Measurements from ENCODE around the gene GTF2F1.

GTF2F1 gene

DNA sequence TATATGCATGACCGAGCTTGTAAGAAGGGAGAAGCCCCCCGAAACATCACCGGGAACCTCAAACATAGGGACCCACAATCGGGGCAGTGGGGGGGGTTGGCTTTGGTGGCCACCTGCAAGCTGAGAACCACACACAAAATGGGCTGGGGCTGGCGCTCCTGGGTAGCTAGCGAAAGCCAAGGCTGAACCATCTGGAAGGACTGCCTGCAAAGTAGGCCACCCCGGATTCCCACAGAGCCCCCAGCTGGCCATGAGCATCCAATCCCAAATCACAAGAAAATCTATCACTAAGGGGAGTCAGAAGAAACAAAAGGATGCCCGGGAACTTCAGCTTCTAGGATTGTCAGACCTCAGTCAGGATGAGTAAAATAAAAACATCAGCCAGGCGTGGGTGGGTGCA, 14.5 kb downstream of the GTF2F1 start:
- POLR2A ChIA-PET = interaction anchor here (1.8 kb wide), 1 partner anchor 15 kb away, joined by 7 read pairs; the partner anchor contains the start of gene GTF2F1
- DNase-seq (ENCODE audit: extremely low spot score) = no peak
- CTCF ChIA-PET = no interaction called here
- TF ChIP-seq SP1 (IDR thresholded peaks at IDR 0.05) (no peak), HDGF (IDR thresholded peaks at IDR 0.05; ENCODE audit: borderline replicate concordance) (no peak), ELF4 (IDR thresholded peaks at IDR 0.05) (no peak), TARDBP (IDR thresholded peaks at IDR 0.05) (no peak), FOXA1 (IDR thresholded peaks at IDR 0.05) (no peak), LEF1 (IDR thresholded peaks at IDR 0.05; ENCODE audit: borderline replicate concordance) (no peak), CTBP1 (IDR thresholded peaks at IDR 0.05; ENCODE audit: borderline replicate concordance) (no peak), ZNF384 (IDR thresholded peaks at IDR 0.05) (no peak), NFRKB (IDR thresholded peaks at IDR 0.05) (no peak)

DNA sequence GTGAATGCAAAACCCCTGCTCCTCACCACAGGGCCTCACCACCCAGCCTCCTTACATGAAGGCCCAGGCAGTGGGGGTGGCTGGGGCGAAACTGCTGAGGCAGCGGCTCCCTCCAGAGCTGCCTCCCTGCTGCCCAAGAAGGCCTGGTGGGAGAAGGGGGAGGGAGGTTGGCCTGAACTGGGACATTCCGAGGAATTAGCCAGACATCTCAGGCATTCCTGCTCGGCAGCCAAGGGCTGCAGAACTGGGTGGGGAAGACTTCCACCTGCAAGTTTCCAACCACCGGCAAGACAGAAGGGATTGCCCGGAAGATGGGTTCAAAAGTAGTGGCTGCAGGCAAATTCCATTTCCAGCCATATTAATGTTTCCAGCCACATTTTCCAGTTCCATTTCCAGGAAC, 14.9 kb downstream of the GTF2F1 start:
- no peak for TF ChIP-seq ARNT (IDR thresholded peaks at IDR 0.05)
- no peak for TF ChIP-seq ELF4 (IDR thresholded peaks at IDR 0.05)
- DNase-seq (ENCODE audit: extremely low spot score) = no peak
- ChIA-PET CTCF (no interaction called here), POLR2A (interaction anchor here (0.9 to 1.8 kb wide), 2 partner anchors 9 to 15 kb away, joined by 3 to 7 read pairs; partner anchors contain the start of gene GTF2F1)

DNA sequence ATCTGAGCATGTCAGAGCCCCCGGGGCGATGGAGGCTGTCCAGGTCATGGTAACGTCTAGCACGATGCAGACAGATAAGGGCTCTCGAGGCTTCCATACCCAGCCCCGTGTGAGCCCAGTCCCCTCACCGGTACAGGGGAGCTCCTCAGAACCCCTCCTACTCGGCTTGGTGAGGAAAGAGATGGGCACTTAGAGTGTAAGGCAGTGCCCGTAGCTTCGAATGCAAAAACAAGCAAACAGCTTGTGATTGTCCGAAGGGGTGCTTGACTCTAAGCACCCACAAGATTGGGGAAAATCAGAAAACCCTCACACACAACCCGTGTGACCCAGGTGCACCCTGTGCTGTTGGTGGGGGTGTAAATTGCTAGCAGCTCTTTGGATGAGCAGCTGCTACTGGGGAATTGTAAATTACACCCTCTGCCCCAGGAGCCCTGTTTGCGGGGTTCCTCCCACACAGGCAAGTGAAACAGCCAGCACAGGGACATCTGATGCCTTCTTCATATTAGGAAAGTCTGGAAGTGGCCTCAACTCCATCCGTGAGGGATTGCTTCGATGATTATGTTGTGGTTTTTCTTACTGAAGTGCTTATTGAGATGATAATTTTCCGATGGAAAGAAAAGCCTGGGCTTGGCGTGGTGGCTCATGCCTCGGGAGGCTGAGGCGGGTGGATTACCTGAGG, 16.3 kb downstream of the GTF2F1 start:
- ChIA-PET POLR2A (interaction anchor here (1.0 kb wide), 1 partner anchor 15 kb away, joined by 3 read pairs; the partner anchor contains the start of gene CLPP), CTCF (interaction anchor here (1.0 kb wide), 1 partner anchor 158 kb away, joined by 3 read pairs; no protein-coding TSS in a partner anchor)
- TF ChIP-seq ZNF384 (IDR thresholded peaks at IDR 0.05) (no peak), LEF1 (IDR thresholded peaks at IDR 0.05; ENCODE audit: borderline replicate concordance) (no peak), NFRKB (IDR thresholded peaks at IDR 0.05) (no peak), SUZ12 (IDR thresholded peaks at IDR 0.05) (no peak), ELF4 (IDR thresholded peaks at IDR 0.05) (no peak), SP1 (IDR thresholded peaks at IDR 0.05) (no peak), FOXA1 (IDR thresholded peaks at IDR 0.05) (no peak), TARDBP (IDR thresholded peaks at IDR 0.05) (no peak), L3MBTL2 (conservative IDR thresholded peaks at IDR 0.05) (no peak), ARNT (IDR thresholded peaks at IDR 0.05) (no peak), FOXM1 (IDR thresholded peaks at IDR 0.05; ENCODE audit: borderline replicate concordance) (no peak), BHLHE40 (IDR thresholded peaks at IDR 0.05; ENCODE audit: borderline replicate concordance) (no peak), CTBP1 (IDR thresholded peaks at IDR 0.05; ENCODE audit: borderline replicate concordance) (no peak), FOXK2 (IDR thresholded peaks at IDR 0.05) (no peak)
- TF ChIP-seq, protein P1, sequence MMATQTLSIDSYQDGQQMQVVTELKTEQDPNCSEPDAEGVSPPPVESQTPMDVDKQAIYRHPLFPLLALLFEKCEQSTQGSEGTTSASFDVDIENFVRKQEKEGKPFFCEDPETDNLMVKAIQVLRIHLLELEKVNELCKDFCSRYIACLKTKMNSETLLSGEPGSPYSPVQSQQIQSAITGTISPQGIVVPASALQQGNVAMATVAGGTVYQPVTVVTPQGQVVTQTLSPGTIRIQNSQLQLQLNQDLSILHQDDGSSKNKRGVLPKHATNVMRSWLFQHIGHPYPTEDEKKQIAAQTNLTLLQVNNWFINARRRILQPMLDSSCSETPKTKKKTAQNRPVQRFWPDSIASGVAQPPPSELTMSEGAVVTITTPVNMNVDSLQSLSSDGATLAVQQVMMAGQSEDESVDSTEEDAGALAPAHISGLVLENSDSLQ (IDR thresholded peaks at IDR 0.05) = no peak
- DNase-seq (ENCODE audit: extremely low spot score) = no peak

DNA sequence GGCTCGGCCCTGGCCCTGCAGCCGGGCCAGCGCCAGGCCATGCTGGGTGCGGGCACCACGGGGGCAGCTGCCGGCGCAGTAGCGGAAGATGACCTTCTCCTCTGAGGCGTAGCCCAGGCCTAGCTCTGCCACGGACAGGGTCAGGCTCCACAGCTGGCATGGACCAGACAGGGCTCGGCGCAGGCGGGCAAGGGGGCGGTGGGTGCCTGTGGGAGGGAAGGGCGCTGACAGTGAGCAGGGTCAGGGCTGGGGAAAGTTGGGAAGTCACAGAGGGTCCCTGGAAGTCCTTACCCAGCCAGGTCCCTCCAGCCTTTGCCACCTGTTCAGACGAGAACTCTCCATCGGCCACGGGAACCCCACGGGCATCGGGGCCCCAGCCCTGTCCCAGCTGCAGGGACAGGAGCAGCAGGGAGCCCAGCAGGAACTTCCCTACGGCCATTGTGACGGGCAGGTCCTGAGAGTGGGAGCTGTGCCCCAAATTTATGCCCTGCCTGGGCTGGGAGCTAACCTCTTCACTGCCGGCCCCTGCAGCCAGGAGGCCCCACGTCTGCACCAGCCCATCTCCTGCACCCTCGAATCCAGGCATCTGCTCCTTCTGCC, 17.5 kb downstream of the GTF2F1 start, which contains the start of gene PSPN:
Gene PSPN, minus strand, starts transcription at position 523 of the 600 bp plus-strand sequence. Its CDS starts 84 bp downstream, at position 439.
- TF ChIP-seq, protein P1 (IDR thresholded peaks at IDR 0.05) = no peak
- TF ChIP-seq ARNT (IDR thresholded peaks at IDR 0.05) (no peak), SP1 (IDR thresholded peaks at IDR 0.05) (no peak), LEF1 (IDR thresholded peaks at IDR 0.05; ENCODE audit: borderline replicate concordance) (no peak), L3MBTL2 (conservative IDR thresholded peaks at IDR 0.05) (no peak), FOXK2 (IDR thresholded peaks at IDR 0.05) (no peak), SUZ12 (IDR thresholded peaks at IDR 0.05) (no peak), FOXM1 (IDR thresholded peaks at IDR 0.05; ENCODE audit: borderline replicate concordance) (no peak), BHLHE40 (IDR thresholded peaks at IDR 0.05; ENCODE audit: borderline replicate concordance) (no peak), CTBP1 (IDR thresholded peaks at IDR 0.05; ENCODE audit: borderline replicate concordance) (no peak), HDGF (IDR thresholded peaks at IDR 0.05; ENCODE audit: borderline replicate concordance) (no peak), FOXA1 (IDR thresholded peaks at IDR 0.05) (no peak), TARDBP (IDR thresholded peaks at IDR 0.05) (no peak), ZNF384 (IDR thresholded peaks at IDR 0.05) (no peak), ELF4 (IDR thresholded peaks at IDR 0.05) (no peak)
- ChIA-PET CTCF (no interaction called here), POLR2A (interaction anchor here (0.8 to 1.0 kb wide), 2 partner anchors 14 kb away, joined by 3 to 4 read pairs; partner anchors contain the start of gene CLPP)
- DNase-seq (ENCODE audit: extremely low spot score) = no peak

DNA sequence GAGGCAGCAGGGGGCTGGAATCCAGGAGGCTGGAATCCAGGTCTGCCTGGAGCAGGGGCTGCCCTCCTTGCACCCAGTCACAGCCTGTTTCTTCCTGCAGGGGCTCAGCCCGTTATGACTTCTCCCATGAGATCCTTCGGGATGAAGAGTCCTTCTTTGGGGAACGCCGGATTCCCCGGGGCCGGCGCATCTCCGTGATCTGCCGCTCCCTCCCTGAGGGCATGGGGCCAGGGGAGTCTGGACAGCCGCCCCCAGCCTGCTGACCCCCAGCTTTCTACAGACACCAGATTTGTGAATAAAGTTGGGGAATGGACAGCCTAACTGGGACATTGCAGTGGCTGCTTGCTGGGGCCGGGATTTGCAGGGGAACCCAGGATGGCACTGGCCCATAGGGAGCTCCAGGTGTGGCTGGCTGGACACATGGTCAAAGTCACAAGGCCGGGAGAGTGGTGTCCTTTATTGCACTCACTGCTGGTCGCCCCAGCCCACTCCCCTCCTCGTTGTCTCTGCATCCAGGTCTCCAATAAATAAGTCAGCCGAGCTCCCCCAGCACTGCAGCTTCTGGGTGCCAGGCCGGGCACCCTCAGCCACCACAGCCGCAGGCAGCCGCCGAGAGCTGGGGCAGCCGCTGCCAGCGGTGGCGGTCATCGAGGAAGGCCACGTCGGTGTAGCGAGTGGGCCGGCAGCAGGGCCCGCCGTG, 18.1 kb downstream of the GTF2F1 start:
- ChIA-PET CTCF (no interaction called here), POLR2A (interaction anchor here (0.8 to 3.0 kb wide), 2 partner anchors 14 to 18 kb away, joined by 4 to 20 read pairs; partner anchors contain the start of genes CLPP and GTF2F1)

DNA sequence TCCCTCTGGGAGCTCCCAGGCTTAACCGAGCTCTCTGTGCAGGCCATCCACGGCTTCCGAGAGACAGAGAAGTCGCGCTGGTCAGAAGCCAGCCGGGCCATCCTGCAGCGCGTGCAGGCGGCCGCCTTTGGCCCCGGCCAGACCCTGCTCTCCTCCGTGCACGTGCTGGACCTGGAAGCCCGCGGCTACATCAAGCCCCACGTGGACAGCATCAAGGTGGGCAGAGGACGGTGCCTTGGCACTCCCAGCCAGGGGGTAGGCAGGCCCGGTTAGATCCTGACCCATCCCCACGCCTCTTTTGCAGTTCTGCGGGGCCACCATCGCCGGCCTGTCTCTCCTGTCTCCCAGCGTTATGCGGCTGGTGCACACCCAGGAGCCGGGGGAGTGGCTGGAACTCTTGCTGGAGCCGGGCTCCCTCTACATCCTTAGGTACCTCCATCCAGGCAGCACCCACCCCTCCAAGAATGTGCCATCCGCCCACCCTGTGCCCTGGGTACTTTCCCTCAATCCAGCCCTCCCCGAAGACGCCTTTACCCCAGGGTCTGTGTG, 18.7 kb downstream of the GTF2F1 start:
- no peak for TF ChIP-seq ELF4 (IDR thresholded peaks at IDR 0.05)
- TF ChIP-seq L3MBTL2 (conservative IDR thresholded peaks at IDR 0.05) = no peak
- TF ChIP-seq LEF1 (IDR thresholded peaks at IDR 0.05; ENCODE audit: borderline replicate concordance) = no peak
- no peak for TF ChIP-seq FOXA1 (IDR thresholded peaks at IDR 0.05)
- CTCF ChIA-PET = no interaction called here
- POLR2A ChIA-PET = interaction anchor here (3.0 to 3.4 kb wide), 2 partner anchors 12 to 19 kb away, joined by 20 to 50 read pairs; partner anchors contain the start of genes CLPP and GTF2F1
- no peak for DNase-seq (ENCODE audit: extremely low spot score)

More for the DNA sequence above, 18.1 kb downstream of the GTF2F1 start:
- TF ChIP-seq ZNF384 (IDR thresholded peaks at IDR 0.05) (no peak), CTBP1 (IDR thresholded peaks at IDR 0.05; ENCODE audit: borderline replicate concordance) (no peak)
- DNase-seq (ENCODE audit: extremely low spot score) = no peak

Measured in HEK293T (cell line).